Skin of body (tissue), 2 donors: ENCODE results near the gene WDR76. TPM values are rescaled to one million over a fixed set of nuclear protein-coding genes. Genes with fewer than 3 reads are reported as not detected.
A peak's percentile ranks its signal among the peaks of the same experiment; 100 is the strongest.
"Not testable (repeated sequence)": the region's sequence is repeated elsewhere in the genome, so short reads cannot be mapped to it uniquely, and the experiment has no call there.

ENCODE experiments used
- DNase-seq: peaks from one replicate; lab custom pipeline; 2025; lab: John Stamatoyannopoulos, UW
- total RNA-seq: library from RNA; depleted of rRNA; stranded (reverse); fragments of >200 nt; gene quantifications from one replicate; pipeline ENCODE4 v1.2.3, GENCODE V29; 2014

Gene WDR76
- 8.7 TPM for total RNA-seq

GRCh38 chr15:43826508-43827341, at the start of gene WDR76:
TSS of gene WDR76 (plus strand) at chr15:43827002. CDS start at chr15:43827033, 31 bp downstream.
- DNase-seq, result peak; percentile 52

DNA sequence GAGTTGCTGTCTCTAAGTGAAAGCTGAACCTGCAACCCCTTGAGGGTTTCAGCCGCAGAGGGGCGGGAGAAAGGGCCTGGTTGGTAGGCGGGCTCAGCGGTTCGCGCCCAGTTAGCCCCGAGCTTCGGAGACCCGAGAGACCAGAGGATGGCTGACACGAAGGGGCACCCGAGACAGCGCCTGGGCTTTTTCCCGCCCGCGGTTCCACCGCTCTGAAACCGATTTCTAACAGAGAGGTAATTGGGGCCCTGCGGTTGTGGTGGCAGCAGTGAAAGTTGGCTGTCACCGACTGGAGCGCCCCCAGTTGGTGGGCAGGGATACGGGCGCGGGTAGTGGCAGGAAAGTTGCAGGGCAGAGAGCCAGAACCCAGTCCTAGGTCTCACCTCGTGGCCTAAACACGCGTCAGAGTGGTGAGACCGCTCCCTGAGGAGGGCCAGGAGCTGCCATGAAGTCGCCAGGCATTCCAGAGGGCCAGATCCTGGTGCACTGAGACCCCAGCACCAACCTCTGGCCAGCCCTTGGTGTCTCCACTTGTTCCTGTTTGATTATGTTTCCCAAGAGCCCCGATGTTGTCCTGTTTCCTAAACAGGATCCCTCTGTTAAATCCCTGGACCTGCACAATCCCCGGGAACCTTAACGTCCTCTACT, 49.4 kb upstream of the WDR76 start:
- peak; percentile 66 for DNase-seq

GRCh38 chr15:43779016-43779415, 47.8 kb upstream of the WDR76 start:
- no peak for DNase-seq

DNA sequence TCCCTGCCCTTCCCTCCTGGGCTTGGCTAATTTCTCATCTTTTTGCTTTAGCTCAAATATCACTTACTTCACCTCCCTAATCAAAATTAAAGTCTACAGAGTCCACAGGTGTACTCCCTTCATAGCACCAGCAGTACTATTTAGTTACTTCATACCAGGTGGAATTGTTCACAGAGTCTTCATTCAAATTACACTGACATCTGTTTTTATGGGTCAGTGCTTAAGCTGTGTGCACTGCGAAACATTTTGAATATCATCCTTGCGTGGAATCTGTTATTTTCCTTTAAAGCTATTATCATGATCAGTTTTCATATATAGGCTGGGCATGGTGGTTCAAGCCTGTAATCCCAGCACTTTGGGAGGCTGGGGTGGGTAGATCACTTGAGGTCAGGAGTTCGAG, 37.4 kb upstream of the WDR76 start:
- DNase-seq, result no peak

GRCh38 chr15:43791993-43792760, 34.6 kb upstream of the WDR76 start, which contains the start of gene SERF2:
TSS of gene SERF2 (plus strand) at chr15:43792320. CDS start at chr15:43792377, 57 bp downstream.
- DNase-seq, result peak; percentile 100

- DNase-seq, result peak; percentile 22
Measured at GRCh38 chr15:43792761-43793476, 33.9 kb upstream of the WDR76 start.

- no peak for DNase-seq
Measured at GRCh38 chr15:43793647-43794046, 33.2 kb upstream of the WDR76 start.

DNA sequence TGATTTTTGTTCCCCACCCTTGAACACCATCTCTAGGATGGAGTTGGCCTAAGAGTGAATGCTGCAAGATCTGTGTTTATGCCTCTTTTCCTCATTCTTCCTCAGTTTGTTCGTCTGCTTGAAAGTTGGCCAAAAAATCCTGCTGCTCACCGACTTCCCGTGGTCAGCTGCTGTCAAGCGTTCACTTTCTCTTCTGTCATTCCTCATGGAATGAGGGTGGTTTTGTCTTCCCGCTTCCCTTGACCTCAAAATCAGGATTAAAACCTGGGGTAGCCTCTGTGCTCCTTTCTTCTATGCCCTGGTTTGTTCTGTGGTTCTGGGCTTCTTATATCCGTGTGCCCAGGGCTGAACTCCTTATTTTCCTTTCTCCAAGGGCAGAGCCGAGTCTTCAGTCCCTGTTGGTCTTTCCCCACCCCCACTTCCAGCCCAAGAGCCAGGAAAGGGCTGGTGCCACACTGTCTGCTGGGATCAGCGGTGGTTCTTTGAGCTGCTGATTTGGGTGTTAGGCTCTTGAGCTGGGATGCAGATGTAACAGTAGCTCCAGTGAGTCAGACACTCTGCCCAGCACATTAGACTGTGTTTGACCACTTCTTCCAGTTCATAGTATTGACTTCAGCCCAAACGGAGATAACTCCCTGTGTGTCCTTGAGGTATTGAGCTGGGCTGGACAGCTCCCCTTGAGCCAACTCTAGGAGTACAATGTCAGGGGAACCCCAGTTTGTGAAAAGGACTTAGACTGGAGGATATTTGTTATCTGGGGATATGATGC, 32.3 kb upstream of the WDR76 start:
- DNase-seq, result no peak

- DNase-seq, result no peak
Measured at GRCh38 chr15:43795197-43795596, 31.6 kb upstream of the WDR76 start.

DNA sequence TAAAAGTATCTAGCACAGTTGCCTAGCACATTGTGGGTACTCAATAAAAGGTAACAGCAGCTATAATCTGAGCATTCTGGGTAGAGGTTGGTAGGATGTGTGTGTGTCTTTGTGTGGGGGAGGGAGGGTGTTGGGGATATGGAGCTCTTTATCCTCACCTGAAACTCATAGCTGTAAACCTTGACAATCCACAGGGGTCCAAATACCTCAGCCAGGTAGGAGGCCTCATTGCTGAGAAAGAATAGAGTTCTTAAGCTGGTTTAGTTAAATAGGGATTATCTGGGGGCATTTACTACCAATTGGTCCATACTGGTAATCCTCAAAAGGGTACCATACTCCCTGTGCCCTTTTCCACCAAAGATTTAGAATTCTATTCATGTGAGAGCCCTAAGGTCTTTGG, 30.8 kb upstream of the WDR76 start:
- DNase-seq, result no peak

DNA sequence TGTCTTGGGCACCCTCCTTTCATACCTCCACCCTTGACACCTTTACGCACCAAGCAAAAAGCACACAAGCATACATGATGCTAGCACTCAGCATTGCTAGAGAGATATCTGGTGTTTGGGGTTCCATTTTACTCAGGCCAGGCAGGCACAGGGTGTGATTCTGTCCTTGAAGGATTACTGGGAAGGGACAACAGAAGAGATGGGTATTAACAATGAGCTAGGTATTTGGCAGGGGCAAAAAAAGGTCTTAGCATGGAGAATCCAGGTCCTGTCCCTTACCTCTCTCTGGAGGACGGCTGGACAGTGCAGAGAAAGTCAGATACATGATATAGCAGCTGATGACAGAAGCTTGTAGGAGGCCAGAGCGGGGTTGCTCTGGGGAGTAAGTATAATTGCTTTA, 30.2 kb upstream of the WDR76 start:
- DNase-seq, result no peak

DNA sequence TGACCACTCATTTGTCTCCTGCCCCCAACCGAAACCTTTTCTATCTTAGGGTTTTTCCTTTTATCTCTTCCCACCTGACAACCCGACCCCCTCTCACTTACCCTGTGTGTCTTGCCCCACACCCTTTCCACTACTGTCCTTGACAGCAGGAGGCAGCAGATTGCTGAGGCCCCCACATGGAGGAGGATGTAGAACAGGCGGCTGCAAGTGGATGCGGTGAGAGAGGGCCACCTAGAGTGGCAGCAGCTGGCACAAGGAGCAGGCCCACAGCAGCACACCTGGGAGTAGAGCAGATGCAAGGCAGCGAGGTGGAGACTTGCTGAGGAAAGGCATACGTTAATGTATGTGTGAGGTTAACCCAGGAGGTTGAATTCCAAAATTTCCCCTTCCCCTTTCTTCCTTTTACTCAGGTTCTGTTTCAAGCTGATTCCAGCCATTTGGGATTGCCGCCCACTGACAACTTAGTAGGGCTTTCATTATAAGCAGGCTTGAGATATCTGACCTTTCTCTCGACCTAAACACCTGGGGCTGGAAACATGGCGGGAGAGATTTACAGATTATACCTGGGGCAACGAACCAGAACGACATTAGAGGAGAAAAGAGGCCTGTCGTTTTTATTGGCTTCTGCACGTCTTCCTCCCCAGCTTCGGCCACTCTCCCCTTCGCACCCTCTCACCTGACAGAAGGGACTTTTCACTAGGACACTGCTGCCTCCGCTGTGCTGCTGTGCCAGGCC, 27.4 kb upstream of the WDR76 start:
- DNase-seq, result no peak

- no peak for DNase-seq
Measured at GRCh38 chr15:43799945-43800285, 26.9 kb upstream of the WDR76 start, which contains the start of gene SERINC4. TSS of gene SERINC4 (minus strand) at chr15:43800220. CDS start at chr15:43799986, 234 bp downstream.

DNA sequence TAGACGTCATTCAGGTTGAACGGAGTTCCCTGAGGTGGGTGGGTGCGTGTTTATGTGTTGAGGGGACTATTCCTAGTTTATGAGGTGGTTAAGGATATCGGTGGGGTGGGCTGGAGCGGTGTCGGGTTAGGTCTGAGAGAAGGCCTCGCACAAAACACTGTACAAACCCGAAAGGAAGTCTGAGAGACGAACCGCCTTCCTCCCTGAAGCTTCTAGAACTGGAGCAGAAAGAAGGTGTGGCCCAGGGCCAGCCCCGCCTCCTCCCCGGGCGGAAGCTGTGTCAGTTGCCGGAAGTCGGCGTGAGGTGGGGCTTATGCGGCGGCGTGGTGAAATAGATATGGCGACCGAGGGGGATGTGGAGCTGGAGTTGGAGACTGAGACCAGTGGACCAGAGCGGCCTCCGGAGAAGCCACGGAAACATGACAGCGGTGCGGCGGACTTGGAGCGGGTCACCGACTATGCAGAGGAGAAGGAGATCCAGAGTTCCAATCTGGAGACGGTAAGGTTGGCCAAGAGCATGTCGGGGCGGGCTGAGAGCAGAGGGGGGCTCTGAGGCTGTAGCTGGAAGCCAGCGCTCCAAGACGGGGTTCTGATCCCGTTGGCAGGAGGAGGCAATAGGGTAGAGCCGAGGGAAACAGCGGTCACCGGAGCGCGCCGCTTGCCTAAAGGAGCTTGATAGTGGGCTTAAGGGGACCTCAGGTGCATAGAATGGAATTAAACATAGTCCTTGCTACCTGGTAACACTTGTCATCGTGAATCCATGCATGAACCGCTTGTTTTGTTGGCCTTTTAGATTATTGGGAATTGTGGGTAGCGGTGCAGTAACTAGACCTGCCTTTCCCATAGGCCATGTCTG, 26.3 kb upstream of the WDR76 start, which contains the start of gene HYPK:
Gene HYPK, plus strand, starts transcription at position 314 of the 856 bp plus-strand sequence. Its CDS starts 24 bp downstream, at position 338.
- peak; percentile 87 for DNase-seq

DNA sequence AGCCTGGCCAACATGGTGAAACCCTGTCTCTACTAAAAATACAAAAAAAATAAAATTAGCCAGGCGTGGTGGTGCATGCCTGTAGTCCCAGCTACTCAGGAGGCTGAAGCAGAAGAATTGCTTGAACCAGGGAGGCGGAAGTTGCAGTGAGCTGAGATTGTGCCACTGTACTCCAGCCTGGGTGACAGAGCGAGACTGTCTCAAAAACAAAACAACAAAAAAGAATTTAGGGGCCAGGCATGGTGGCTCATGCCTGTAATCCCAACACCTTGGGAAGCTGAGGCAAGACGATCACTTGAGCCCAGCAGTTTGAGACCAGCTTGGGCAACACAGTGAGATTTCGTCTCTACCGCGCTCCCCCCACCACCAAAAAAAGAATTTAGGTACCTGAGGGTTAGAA, 24.1 kb upstream of the WDR76 start:
- DNase-seq, result not testable (repeated sequence)

DNA sequence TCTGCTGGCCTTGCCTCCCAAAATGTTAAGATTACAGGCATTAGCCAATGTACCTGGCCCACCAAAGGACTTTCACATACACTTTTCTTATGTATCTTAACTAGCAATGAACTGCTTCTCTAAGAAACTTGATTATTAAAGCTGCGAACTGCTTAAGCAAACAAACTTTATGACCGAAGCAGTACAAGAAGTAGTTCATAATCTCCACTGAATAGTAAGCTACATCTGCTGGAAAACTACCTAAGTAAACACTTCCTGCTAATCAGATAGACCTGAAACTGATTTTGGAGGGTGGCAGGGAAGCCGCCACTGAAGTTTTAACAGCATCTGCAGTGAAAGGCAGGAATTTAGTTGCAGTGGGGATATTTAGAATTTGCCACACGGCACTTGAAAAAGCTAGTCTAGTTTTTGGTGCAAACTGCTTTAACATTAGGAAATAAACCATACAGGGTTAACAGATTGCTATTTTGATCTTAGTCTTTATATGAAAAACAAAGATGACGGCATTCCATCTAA, 18.3 kb upstream of the WDR76 start:
- DNase-seq, result no peak

- DNase-seq, result no peak
Measured at GRCh38 chr15:43808960-43809678, 17.7 kb upstream of the WDR76 start.

DNA sequence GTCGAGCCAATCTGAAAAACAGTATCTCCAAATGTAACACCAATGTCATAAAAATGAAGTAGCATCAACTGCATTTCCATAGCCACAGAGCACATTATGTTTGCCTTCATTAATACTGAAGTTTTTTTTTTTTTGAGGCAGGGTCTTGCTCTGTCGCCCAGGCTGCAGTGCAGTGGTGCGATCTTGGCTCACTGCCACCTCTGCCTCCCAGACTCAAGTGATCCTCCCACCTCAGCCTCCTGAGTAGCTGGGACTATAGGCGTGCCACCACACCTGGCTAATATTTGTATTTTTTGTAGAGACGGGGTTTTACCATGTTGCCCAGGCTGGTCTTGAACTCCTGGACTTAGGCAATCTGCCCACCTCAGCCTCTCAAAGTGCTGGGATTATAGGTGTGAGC, 11.7 kb upstream of the WDR76 start:
- DNase-seq, result not testable (repeated sequence)
